GM23248 (cell line): ENCODE results near the gene TIGIT. TPM values are rescaled to one million over a fixed set of nuclear protein-coding genes. Genes with fewer than 3 reads are reported as not detected.

Experiments
- DNase-seq: peaks from one replicate; pipeline ENCODE4 v3.0.0-alpha.2; 2015
- H2AFZ ChIP-seq: fragments of 200-600 bp; sonication (generic); 2 replicates; pipeline ENCODE4 v1.6.1; 2016; ENCODE audit warnings: antibody characterized with exemption
- H3F3A ChIP-seq: fragments of 200-600 bp; sonication (generic); 2 replicates; pipeline ENCODE4 v1.6.1; 2016; ENCODE audit warnings: mild to moderate bottlenecking, antibody characterized with exemption, mixed run types; ENCODE audit not compliant: insufficient read depth
- H3K27ac ChIP-seq: fragments of 200-600 bp; sonication (generic); 2 replicates; pipeline ENCODE4 v1.5.1; 2016; ENCODE audit warnings: mild to moderate bottlenecking
- H3K27me3 ChIP-seq: fragments of 200-600 bp; sonication (generic); replicated peaks from 2 replicates; pipeline ENCODE4 v1.6.1; 2016; ENCODE audit warnings: mild to moderate bottlenecking; ENCODE audit not compliant: insufficient read depth
- H3K36me3 ChIP-seq: fragments of 200-600 bp; sonication (generic); 2 replicates; pipeline ENCODE4 v1.6.1; 2016; ENCODE audit warnings: low read depth, mild to moderate bottlenecking
- H3K4me1 ChIP-seq: fragments of 200-600 bp; sonication (generic); 2 replicates; pipeline ENCODE4 v1.6.1; 2016; ENCODE audit warnings: mild to moderate bottlenecking; ENCODE audit not compliant: insufficient read depth
- H3K4me2 ChIP-seq: fragments of 200-600 bp; sonication (generic); one replicate; pipeline ENCODE4 v1.6.1; 2016; ENCODE audit warnings: mild to moderate bottlenecking; ENCODE audit not compliant: unreplicated experiment
- H3K4me3 ChIP-seq: fragments of 200-600 bp; sonication (generic); 2 replicates; pipeline ENCODE4 v1.5.1; 2016; ENCODE audit warnings: mild to moderate bottlenecking
- H3K79me2 ChIP-seq: fragments of 200-600 bp; sonication (generic); 2 replicates; pipeline ENCODE4 v1.6.1; 2016; ENCODE audit warnings: mild to moderate bottlenecking; ENCODE audit not compliant: insufficient read depth
- H3K9ac ChIP-seq: fragments of 200-600 bp; sonication (generic); 2 replicates; pipeline ENCODE4 v1.6.1; 2016; ENCODE audit warnings: mild to moderate bottlenecking
- H3K9me2 ChIP-seq: fragments of 200-600 bp; sonication (generic); 2 replicates; pipeline ENCODE4 v1.6.1; 2016; ENCODE audit warnings: mixed run types, mild to moderate bottlenecking, moderate library complexity; ENCODE audit not compliant: insufficient read depth
- H3K9me3 ChIP-seq: fragments of 200-600 bp; sonication (generic); one replicate; pipeline ENCODE4 v1.6.1; 2017; ENCODE audit warnings: low read depth
- H4K20me1 ChIP-seq: fragments of 200-600 bp; sonication (generic); 2 replicates; pipeline ENCODE4 v1.6.0; 2016; ENCODE audit not compliant: insufficient read depth
- EZH2 ChIP-seq: fragments of 200-600 bp; sonication (generic); IDR thresholded peaks from 2 replicates; pipeline ENCODE4 v1.6.1; 2018; ENCODE audit warnings: antibody characterized with exemption, mild to moderate bottlenecking; ENCODE audit not compliant: insufficient read depth, poor library complexity, severe bottlenecking
- EZH2phosphoT487 ChIP-seq: fragments of 200-600 bp; sonication (generic); IDR thresholded peaks from 2 replicates; pipeline ENCODE4 v1.6.1; 2018; ENCODE audit warnings: antibody characterized with exemption, moderate library complexity, mild to moderate bottlenecking, low read depth; ENCODE audit not compliant: insufficient read depth
- WGBS, 2 experiments: methylation state at CpG; one replicate each; pipeline ENCODE4 v1.1.6; 2015 to 2017; ENCODE audit warnings: low lambda C conversion rate in 2 of 2, low coverage in 1 of 2; ENCODE audit errors: missing lambda C conversion rate in 2 of 2; 5-methylcytosine and 5-hydroxymethylcytosine counted together
- in situ Hi-C: fragments of 300-500 bp; cut with MboI; formaldehyde crosslinking; loops from 2 replicates; pipeline ENCODE4 v1.15.0; 2020
- polyA plus RNA-seq: library from polyadenylated mRNA; unstranded; fragments of >200 nt; fragmentation: Nextera tagmentation; extraction: Ambion mirVana; gene quantifications from 2 replicates; pipeline ENCODE4 v1.2.1, GENCODE V29; 2016
- total RNA-seq: library from RNA; depleted of rRNA; stranded (reverse); fragments of >200 nt; shearing (Covaris generic); gene quantifications from 2 replicates; pipeline ENCODE4 v1.2.3, GENCODE V29; 2014

TIGIT gene
- total and polyA plus RNA-seq, 2 experiments from 2014 or later, result not detected

GRCh38 chr3:114331007-114331406 lies 37.2 kb downstream of the TIGIT start:
- no peaks in the 10 kb centered on the region for H3K36me3 ChIP-seq
- H3K9me2 ChIP-seq, result no peaks in the 10 kb centered on the region
- H3K4me1 ChIP-seq, result no peaks in the 10 kb centered on the region
- H3K4me3 ChIP-seq, result no peak overlapping the region
- H3K4me2 ChIP-seq, result no peak overlapping the region
- in situ Hi-C loops, result no loop called here
- 0 out of 2 replicates have a peak, but pooled peaks cover 4% of the 10 kb centered on the region for H4K20me1 ChIP-seq
- no peak for TF ChIP-seq EZH2phosphoT487
- no peak for TF ChIP-seq EZH2
- 92 to 97% methylated on average over 2 of the region's 2 CpGs for WGBS, 2 experiments
- no peak overlapping the region for H2AFZ ChIP-seq
- no peak overlapping the region for H3K27ac ChIP-seq
- H3F3A ChIP-seq, result no peaks in the 10 kb centered on the region
- no peak for DNase-seq
- H3K27me3 ChIP-seq, result no peaks in the 10 kb centered on the region
- H3K9ac ChIP-seq, result no peak overlapping the region
- no peaks in the 10 kb centered on the region for H3K9me3 ChIP-seq
- H3K79me2 ChIP-seq, result no peaks in the 10 kb centered on the region

- in situ Hi-C loops, result no loop called here
- no peaks in the 10 kb centered on the region for H3K79me2 ChIP-seq
- no peak overlapping the region for H3K9ac ChIP-seq
- no peaks in the 10 kb centered on the region for H3K9me3 ChIP-seq
- no peaks in the 10 kb centered on the region for H3K36me3 ChIP-seq
- no peak overlapping the region for H2AFZ ChIP-seq
- 0 out of 2 replicates have a peak, but pooled peaks cover 4% of the 10 kb centered on the region for H4K20me1 ChIP-seq
- H3K4me2 ChIP-seq, result no peak overlapping the region
- WGBS, 2 experiments, result 98 to 100% methylated on average over 3 of the region's 3 CpGs
- no peak overlapping the region for H3K4me3 ChIP-seq
- TF ChIP-seq EZH2phosphoT487 (no peak), EZH2 (no peak)
- H3F3A ChIP-seq, result no peaks in the 10 kb centered on the region
- H3K27ac ChIP-seq, result no peak overlapping the region
- no peak for DNase-seq
- H3K9me2 ChIP-seq, result no peaks in the 10 kb centered on the region
- no peaks in the 10 kb centered on the region for H3K4me1 ChIP-seq
- no peaks in the 10 kb centered on the region for H3K27me3 ChIP-seq
Observed at GRCh38 chr3:114331710-114332109, 37.9 kb downstream of the TIGIT start.

DNA sequence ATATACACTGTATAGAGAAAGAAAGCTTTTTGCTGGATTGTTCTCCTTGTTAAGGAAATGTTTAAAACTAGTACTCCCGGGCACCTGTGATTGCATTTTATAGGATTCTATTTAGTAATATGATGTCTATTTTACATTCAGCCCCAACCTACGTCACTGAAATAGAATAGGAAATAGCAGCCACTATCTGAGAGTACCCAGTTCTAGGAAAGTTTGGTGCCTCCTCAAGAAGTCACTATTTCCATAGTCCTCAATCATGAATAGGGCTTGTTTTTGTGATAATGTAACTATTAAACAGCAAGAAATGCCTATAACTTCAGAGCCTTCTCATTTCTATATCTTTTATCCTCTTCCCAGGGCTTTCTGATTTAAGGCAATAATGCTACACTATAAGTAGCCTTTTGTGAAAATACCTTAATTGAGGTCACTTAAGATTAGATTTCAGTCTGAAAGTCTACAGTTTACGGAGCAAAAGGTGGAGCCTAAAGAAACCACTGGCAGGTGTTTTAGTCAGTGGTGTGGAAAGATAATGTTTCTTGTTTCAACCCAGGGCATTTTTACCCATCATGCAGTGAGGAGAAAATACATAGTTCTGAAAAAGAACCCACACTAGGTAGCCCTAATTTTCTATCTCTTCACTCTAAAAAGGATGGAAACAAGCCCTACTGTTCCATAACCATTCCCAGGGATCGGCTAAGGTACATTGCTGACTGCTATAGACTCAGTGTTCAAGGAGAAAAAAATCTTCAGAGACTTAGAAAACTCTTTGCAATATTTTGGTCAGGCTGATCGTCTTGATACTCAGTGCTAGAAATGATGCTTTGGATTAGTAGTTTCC lies 38.7 kb downstream of the TIGIT start:
- H3K9me2 ChIP-seq, result no peaks in the 10 kb centered on the region
- H3K4me1 ChIP-seq, result no peaks in the 10 kb centered on the region
- 0 out of 2 replicates have a peak, but pooled peaks cover 4% of the 10 kb centered on the region for H4K20me1 ChIP-seq
- H3K9me3 ChIP-seq, result no peaks in the 10 kb centered on the region
- H3K27me3 ChIP-seq, result no peaks in the 10 kb centered on the region
- no peak overlapping the region for H3K4me3 ChIP-seq
- no peak overlapping the region for H2AFZ ChIP-seq
- H3K4me2 ChIP-seq, result no peak overlapping the region
- no peaks in the 10 kb centered on the region for H3F3A ChIP-seq
- H3K79me2 ChIP-seq, result no peaks in the 10 kb centered on the region
- WGBS, 2 experiments, result 96 to 98% methylated on average over 5 of the region's 5 CpGs
- no peak for DNase-seq
- H3K27ac ChIP-seq, result no peak overlapping the region
- H3K36me3 ChIP-seq, result no peaks in the 10 kb centered on the region
- in situ Hi-C loops, result no loop called here
- TF ChIP-seq EZH2phosphoT487 (no peak), EZH2 (no peak)
- H3K9ac ChIP-seq, result no peak overlapping the region

DNA sequence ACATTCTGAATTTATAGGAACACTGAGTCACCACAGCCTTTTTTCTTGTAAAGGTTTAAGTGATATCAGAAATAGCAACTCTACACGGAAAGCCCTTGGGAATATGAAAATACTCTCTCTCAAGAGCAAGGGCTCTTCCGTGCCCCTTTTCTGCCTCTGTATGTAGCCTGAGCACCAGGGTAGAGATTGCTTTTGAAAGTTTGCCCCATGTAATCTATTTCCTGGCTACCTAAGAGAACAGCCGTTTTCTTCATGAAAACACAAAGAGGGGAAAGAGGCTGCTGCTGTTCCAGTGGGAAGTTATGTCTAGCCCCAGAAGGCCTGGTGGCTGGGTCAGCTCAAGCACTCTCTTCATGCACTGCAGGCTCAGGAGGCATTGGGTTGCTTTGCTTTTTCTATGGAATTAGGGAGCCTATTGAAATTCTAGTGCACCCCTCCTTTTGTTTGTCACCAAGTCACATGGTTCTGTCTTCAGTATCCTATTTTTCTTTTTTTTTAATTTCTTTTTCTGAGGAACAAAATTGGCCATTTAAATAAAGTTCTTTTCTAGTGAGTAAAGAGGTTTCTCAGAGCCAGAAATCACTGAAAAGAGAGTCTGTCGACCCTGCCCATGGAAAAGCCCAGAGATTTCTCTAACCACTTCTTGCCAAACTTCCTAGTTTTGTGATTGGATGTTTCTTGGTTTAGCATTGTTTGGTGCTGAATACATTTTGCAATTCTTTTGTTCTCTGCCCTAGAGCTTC lies 39.5 kb downstream of the TIGIT start:
- H3K9me2 ChIP-seq, result no peaks in the 10 kb centered on the region
- H3K4me3 ChIP-seq, result no peak overlapping the region
- no peaks in the 10 kb centered on the region for H3K79me2 ChIP-seq
- H2AFZ ChIP-seq, result no peak overlapping the region
- no peaks in the 10 kb centered on the region for H3K27me3 ChIP-seq
- no peak for DNase-seq
- no peaks in the 10 kb centered on the region for H3K9me3 ChIP-seq
- WGBS, 2 experiments, result 65 to 73% methylated on average over 4 of the region's 4 CpGs
- H3K4me2 ChIP-seq, result no peak overlapping the region
- H3F3A ChIP-seq, result no peaks in the 10 kb centered on the region
- in situ Hi-C loops, result no loop called here
- TF ChIP-seq EZH2phosphoT487, result no peak
- no peak for TF ChIP-seq EZH2
- H3K36me3 ChIP-seq, result no peaks in the 10 kb centered on the region
- H3K4me1 ChIP-seq, result no peaks in the 10 kb centered on the region
- 0 out of 2 replicates have a peak, but pooled peaks cover 4% of the 10 kb centered on the region for H4K20me1 ChIP-seq
- H3K9ac ChIP-seq, result no peak overlapping the region
- no peak overlapping the region for H3K27ac ChIP-seq
